HG02973 (cell line): ENCODE measurements around the gene HS6ST3.

ENCODE experiments used
- ATAC-seq: cut with Tn5 transposase; IDR thresholded peaks from one replicate; pipeline ENCODE4 v1.9.1; 2021; ENCODE audit warnings: moderate library complexity; ENCODE audit not compliant: unreplicated experiment

The HS6ST3 gene

GRCh38 chr13:96862999-96863398, 773.1 kb downstream of the HS6ST3 start:
- ATAC-seq, result no peak

- ATAC-seq, result no peak
Measured at GRCh38 chr13:96871469-96871868, 781.6 kb downstream of the HS6ST3 start.

- ATAC-seq, result no peak
Measured at GRCh38 chr13:96880419-96880818, 790.5 kb downstream of the HS6ST3 start.
